ENCODE results near the gene ACTR3C. TPM values are rescaled to one million over a fixed set of nuclear protein-coding genes. Genes with fewer than 3 reads are reported as not detected.

The ACTR3C gene
- 0.05 TPM for polyA plus RNA-seq (2013, experiment 1 of 2; ENCODE audit: insufficient read length)
- not detected for polyA plus RNA-seq (2013, experiment 2 of 2; ENCODE audit: insufficient read length)

DNA sequence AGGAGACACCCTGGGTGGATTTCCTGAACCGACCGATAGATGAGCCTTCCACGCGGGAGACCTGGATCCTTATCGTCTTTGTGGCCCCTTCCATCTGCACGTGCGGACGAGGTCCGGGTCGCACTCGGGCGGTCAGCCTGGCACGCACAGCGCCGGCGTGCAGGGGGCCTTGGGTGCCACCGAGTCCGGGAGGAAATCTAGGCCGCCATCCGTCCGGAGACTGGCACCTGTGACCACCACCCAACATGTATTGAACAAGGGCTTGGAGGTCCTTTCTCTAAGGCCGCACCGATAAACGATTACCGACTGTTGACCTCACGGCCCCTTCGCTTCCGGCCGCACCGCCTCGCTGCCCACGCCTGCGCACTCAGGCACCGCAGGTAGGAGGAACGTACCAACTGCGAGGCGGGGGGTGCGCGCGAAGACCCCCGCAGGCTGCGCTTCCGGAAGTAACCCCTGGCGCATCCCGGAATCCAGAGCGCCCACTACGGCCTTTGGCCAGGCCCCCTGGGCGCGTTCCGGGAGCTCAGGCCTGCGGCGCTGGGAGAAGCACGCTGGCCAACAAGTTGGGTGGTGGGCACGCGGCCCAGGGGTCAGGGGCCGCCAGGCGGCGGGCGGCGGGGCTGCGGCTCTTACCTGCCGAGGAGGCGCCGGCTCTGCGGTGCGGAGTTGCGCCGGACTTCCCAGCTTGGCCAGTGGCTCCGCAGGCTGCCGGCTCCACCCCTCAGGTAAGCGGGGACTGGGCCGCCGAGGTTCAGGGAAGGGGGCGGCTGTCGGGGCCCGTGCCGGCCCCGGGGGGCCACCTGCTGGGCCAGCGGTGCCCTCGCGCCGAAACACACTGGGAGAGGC is at the start of gene ACTR3C, which contains the start of gene LRRC61:
Gene ACTR3C (minus strand): TSS at position 713 of the 849 bp plus-strand sequence. CDS start 28,249 bp downstream, outside the sequence.
Gene LRRC61 (plus strand): TSS at position 523 of the 849 bp plus-strand sequence. CDS start 13,507 bp downstream, outside the sequence.
- DNase-seq, result peak; percentile 8

- no peak for DNase-seq
Measured at GRCh38 chr7:150372271-150373048, 49.1 kb upstream of the ACTR3C start.

DNA sequence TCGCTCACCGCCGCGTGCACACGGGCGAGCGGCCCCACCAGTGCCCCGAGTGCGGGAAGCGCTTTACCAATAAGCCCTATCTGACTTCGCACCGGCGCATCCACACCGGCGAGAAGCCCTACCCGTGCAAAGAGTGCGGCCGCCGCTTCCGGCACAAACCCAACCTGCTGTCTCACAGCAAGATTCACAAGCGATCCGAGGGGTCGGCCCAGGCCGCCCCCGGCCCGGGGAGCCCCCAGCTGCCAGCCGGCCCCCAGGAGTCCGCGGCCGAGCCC is 48.6 kb upstream of the ACTR3C start:
- DNase-seq, result no peak

DNA sequence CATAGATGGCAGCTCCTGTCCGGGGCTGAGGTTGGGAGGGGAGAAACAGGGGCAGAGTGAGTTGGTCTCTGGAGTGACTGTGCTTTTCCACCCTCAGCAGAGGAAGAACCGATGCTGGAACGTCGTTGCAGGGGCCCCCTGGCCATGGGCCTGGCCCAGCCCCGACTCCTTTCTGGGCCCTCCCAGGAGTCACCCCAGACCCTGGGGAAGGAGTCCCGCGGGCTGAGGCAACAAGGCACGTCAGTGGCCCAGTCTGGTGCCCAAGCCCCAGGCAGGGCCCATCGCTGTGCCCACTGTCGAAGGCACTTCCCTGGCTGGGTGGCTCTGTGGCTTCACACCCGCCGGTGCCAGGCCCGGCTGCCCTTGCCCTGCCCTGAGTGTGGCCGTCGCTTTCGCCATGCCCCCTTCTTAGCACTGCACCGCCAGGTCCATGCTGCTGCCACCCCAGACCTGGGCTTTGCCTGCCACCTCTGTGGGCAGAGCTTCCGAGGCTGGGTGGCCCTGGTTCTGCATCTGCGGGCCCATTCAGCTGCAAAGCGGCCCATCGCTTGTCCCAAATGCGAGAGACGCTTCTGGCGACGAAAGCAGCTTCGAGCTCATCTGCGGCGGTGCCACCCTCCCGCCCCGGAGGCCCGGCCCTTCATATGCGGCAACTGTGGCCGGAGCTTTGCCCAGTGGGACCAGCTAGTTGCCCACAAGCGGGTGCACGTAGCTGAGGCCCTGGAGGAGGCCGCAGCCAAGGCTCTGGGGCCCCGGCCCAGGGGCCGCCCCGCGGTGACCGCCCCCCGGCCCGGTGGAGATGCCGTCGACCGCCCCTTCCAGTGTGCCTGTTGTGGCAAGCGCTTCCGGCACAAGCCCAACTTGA is 48.0 kb upstream of the ACTR3C start:
- DNase-seq, result no peak

- peak; percentile 74 for DNase-seq
Measured at GRCh38 chr7:150370612-150371071, 47.3 kb upstream of the ACTR3C start.

- DNase-seq, result no peak
Measured at GRCh38 chr7:150369748-150370501, 46.6 kb upstream of the ACTR3C start.

- DNase-seq, result peak; percentile 71
Measured at GRCh38 chr7:150368884-150369747, 45.8 kb upstream of the ACTR3C start.

- DNase-seq, result peak; percentile 89
Measured at GRCh38 chr7:150368096-150368883, 44.9 kb upstream of the ACTR3C start, which contains the start of gene REPIN1. REPIN1 (plus strand) TSS chr7:150368822; CDS start chr7:150369712, 890 bp downstream.

DNA sequence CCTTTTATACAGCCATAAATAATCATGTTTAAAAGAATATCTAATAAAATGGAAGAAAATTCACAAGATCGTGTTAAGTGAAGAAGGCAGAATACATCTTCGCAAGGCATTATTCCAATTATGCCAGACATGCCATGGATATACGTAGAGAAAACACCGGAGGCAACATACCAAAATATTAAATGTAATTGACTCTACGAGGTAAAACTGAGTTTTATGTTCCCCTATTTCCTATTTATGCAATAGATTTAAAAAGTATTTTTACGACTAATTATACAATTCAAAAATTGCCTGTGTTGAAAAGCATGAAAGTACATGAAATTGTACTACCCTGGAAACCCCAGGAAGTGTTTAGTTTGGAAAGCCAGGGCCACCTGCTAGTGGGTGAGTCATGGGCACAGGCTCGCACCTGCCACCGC is 44.3 kb upstream of the ACTR3C start:
- DNase-seq, result no peak

- no peak for DNase-seq
Measured at GRCh38 chr7:150365673-150366398, 42.5 kb upstream of the ACTR3C start.

GRCh38 chr7:150365194-150365593 is 41.8 kb upstream of the ACTR3C start:
- DNase-seq, result no peak

DNA sequence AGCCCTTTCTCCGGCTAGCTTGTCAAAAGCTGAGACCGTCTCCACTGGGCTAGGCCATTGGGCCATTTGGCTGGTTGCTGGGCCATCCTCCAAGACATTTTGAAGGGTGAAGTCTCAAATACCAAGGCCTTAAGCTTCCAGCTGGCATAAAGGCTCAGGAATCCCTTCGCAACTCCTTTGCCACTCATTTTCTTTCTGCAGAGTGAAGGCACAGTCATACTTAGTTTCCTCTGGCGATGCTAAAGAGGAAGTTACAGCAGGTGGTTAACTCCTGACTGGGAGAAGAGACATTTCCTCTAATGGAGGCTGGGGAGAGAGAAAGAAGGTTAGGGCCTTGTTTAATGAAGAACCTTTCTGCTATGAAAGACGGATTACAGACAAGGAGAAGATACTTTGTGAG is 40.5 kb upstream of the ACTR3C start:
- no peak for DNase-seq

GRCh38 chr7:150363370-150363769 is 40.0 kb upstream of the ACTR3C start:
- DNase-seq, result no peak

DNA sequence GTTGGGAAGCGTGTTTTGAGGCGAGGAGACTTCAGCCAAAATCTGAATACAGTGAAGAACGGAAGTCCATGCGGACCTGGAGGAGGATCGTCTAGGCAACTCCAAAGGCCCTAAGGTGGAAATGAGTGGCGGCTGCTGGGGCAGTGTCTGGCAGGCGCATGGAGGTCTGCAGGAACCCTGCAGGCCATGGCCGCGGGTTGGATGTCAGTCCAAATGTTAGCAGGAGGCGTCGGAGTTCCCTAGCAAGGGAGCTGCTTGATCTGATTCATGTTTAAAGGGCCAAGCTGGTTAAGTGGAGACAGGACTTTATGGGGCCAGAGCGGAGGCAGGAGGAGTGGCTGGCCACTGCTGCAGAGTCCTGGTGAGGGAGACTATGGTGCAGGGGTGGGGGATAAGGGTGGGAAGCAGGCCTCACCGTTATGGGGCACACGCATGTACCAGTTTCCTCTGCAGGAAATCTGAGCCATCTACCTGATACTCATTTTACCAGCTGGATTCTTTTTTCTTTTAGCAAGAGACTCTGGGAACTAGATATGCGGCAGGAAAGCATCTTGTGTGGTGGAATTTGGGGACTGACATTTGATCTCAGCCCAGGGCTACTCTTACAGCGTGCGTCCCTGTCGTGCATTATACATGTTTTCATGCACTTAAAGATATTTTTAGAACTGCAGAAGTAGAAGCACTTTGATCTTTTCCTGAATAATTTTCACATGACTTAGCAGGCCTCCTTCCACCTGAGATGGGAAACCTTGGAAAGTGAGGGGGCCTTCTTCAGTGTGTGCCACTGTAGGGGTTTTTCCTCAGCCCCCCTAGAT is 38.7 kb upstream of the ACTR3C start:
- DNase-seq, result no peak

- DNase-seq, result no peak
Measured at GRCh38 chr7:150361402-150361801, 38.1 kb upstream of the ACTR3C start.

- no peak for DNase-seq
Measured at GRCh38 chr7:150360363-150361058, 37.2 kb upstream of the ACTR3C start.

DNA sequence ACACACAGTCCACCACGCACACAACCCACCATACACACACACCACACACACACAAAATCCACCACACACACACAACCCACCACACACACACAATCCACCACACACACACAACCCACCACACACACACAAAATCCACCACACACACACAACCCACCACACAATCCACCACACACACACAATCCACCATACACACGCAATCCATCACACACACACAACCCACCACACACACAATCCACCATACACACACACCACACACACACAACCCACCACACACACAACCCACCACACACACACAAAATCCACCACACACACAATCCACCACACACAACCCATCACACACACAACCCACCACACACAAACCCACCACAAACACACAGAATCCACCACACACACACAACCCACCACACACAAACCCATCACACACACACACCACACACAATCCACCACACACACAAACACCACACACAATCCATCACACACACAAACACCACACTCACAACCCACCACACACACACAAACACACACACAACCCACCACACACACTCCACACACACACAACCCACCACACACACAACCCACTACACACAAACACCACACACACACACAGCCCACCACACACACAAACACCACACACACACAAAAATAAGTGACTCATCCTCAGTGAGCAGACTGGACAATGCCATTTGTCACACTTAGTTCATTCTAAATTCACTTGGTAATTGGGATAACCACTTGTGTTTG is 36.4 kb upstream of the ACTR3C start:
- no peak for DNase-seq

All from fibroblast of skin of scalp (primary cell).